HG03565 (cell line): Measurements from ENCODE around the gene ATE1.

Experiments
- ATAC-seq: cut with Tn5 transposase; IDR thresholded peaks from one replicate; pipeline ENCODE4 v1.9.1; 2021; ENCODE audit warnings: mild to moderate bottlenecking, moderate library complexity; ENCODE audit not compliant: unreplicated experiment

ATE1 gene

DNA sequence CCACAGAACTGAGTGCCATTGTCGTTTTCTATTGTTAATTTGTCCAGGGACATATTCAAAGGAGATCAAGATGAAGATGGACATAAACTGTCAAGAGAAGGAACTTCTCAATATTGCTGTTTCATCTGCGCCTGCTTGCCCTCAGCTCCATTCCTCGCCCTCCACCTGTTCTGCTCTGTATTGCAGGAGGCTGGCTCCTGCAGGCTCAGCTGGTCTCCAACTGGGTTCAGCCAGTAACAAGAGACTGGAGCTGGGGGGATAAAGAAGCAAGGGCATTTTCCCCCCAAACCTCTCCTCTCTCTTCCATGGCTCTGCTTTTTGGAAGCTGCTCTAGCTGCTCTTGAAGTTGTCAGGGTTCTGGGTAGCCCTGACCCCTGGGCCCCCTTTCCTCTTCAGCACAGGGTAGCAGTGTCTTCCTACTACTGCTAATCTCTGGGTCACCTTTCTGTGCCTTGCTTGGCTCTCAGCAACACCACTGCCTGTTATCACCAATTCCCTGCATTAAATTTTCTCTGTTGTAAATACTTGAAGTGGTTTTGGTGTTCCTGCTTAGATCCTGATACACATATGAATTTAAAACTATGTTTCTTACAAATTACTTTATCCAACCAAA lies 180.6 kb downstream of the ATE1 start:
- ATAC-seq: no peak

DNA sequence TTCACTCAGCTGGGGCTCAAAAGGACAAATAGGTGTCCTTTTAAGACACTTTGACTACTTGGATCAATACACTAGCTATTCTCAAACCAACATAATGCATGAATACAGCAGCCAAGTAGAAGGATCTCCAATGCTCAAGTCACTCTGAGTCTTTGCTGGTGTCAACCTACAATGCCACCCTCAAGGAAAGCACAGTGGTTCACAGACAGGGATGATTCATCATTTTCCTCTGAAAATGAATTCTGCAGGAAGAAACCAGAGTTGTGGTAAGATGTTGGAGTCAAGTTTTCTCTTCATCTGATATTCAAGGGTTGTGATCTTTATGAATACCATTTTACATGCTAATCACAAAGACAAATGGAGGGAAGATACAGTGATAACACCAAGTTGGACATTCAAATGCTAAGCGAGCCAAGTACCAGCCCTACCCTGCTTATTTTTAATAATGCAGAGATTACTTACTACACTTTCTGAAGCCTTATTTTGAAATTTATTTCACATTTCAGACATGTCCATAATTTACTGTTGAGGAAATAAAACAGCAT lies 186.5 kb downstream of the ATE1 start:
- no peak for ATAC-seq

DNA sequence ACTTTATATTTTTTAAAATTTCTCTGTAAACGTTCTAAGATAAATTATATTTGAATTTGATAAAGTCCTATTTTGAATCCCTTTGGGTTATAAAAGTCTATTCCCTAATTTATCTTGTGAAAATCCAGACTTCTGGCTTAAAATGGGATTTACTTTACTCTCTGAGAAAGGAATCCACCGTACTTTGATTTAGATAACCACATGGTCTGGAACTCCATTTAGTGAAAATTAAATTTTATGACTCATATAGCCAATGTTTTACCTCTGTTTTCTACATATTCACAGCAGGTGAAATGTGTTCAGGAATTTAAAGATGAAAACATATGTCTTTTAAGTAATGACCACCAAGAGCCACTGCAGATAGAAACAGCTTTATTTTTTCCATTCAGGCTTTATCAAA lies 187.8 kb downstream of the ATE1 start:
- no peak for ATAC-seq

DNA sequence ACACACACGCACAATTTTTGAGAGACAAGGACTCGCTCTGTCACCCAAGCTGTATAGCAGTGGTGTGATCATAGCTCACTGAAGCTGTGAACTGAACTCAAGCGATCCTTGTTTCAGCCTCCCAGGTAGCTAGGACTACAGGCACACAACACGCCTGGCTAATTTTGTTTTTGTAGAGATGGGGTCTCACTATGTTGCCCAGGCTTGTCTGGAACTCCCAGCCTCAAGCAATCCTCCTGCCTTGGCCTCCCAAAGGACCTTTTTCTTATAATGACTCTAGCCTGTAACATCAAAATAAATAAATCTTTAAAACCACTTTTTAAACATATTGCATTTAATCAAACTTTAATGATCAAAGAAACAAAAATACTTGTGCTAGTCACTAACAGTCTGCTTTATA lies 188.7 kb downstream of the ATE1 start:
- no peak for ATAC-seq

DNA sequence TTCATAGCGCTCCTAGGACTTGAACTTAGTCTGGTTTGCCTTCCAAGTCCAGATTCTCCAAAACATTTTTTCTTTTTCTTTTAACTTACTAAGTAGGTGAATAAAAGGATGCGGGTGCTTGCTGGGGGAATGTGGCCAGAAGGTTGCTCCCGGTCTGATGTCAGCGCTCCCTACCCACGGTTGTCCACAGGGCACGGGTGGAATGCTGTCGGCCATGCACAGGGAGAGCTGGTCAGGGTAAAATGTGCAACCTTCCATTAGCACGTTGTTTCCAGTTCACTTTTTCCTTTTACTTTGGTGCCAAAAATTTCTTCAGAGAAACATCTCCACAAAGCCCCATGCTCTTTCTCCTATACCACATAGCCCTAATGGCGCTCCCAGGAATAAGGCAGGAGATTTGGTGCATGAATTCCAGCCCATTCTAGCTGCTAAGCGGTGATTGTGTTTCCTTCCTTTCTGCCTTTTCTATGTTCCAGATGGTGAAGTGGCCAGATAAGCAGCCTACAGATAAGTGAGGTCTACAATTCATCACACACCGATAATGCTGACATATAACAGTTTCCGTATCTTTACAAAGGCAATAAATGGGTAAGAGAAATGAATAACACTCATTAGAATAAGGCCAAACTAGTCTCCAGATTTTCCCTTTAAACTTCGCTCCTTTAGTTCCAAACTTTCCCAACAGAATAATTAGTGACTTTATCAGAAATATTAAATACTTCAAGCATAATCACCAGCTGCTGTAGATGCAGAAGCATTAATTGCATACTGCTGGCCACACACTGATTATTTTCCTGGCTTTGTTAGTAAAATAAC lies 191.3 kb downstream of the ATE1 start:
- ATAC-seq: no peak

DNA sequence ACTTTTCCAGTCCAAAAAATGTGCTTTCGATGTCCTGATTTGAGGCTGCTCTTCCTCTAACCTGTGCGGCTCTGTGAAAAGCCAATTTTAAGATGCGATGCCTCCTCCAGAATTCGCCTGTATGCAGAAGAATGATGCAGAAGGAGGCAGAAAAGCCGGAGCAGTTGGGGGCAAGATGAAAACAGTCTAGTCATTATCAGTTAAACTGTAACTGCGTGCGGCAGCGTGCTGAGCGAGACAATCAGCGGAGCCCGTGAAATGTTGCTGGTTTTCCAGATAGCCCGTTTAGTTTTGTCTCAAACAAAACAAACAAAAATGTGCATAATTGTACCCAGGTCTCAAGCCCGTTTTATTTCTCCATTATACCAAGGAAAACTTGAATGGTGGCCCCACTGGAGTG lies 192.6 kb downstream of the ATE1 start:
- no peak for ATAC-seq

DNA sequence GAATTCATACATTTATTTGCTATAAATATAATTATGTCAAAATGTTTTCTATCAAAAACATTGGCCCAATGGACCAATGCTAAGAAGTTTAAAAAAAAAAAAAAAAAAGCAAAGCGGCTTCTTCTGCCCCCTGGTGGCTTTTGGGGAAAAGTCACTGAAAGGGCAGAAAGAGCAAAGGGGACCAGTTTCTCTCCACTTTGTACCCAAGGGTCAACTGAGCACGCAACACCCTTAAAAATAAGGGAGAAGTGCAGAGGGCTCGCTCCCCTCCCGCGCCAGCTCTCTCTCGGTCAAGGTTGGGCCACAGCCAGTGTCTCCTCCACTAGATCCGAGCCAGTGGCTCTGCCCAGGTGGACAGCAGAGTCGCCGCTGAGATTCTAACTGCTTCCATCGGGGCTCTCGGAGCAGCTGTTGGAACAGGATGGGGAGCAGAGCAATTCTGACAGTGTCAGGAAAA lies 193.2 kb downstream of the ATE1 start:
- no peak for ATAC-seq

DNA sequence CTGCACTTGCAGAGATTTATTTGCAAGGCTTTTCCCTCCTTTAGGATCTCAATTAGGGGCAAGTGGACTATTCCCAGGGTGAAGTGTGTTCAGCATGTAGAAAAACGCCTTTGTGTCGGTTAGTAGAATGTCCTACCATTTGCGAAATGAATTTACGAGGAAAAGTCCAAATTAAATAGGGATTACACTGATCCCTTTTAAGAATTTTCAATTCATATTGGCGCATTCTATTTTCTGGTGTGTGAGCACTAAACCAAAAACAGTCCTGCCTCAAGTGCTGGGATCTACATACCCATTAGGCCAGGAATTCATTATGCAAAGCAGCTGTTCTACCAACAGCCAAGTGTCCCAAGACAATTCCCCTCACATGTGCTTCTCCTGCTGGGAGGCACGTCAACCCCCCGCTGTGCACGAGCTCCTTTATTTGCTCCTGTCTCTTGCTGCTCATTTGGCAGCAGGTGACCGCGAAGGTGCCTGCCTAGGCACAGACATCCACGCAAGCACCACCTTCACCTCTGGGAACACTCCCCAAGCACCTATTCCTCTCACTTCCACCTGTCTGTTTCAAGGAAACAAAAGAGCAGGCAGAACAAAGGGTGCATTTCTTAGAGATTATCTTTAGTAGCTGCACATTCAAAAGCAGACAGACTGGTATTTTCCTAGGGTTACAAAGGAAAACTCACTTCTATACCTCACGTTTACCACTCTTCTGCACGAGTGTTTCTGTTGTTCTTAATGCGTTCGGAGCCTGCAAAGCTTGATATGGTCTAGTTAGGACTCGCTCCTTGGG lies 195.0 kb downstream of the ATE1 start:
- no peak for ATAC-seq

DNA sequence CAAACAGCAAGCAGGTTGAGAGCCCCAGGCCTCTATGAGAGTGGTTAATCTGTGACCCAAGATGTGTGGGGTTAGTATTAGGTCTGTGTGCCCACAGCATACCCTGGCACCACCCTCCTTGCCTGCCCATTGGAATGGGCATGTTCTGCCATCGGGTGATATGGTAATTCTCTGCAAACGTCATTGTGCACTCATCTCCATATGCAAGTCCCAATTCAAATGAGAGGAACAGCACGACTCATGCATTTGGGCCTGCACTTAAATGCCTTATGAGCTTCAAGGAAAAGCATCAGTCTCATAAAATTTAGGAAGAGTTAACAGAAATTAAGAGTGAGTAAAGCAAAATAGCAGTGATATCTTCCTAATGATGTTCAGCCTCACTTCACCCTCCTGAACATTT lies 195.7 kb downstream of the ATE1 start:
- ATAC-seq: no peak

DNA sequence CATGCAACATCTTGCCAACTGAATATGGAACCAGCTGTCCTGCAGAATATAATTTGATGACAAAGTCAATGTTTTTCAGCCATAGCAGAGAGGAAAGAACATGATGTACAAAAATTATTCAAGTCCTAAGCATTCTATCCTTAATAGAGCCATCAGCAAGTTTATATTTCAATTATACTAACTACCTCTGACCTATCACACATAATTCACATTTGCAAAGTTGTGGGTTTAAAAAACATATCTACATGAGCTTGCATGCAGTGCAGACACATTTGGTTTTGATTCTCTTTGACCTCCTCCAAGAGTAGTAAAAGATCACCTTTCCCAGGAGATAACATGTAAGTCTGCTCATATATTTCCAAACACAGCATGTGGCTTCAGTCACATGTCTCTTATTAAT lies 203.5 kb downstream of the ATE1 start:
- no peak for ATAC-seq

DNA sequence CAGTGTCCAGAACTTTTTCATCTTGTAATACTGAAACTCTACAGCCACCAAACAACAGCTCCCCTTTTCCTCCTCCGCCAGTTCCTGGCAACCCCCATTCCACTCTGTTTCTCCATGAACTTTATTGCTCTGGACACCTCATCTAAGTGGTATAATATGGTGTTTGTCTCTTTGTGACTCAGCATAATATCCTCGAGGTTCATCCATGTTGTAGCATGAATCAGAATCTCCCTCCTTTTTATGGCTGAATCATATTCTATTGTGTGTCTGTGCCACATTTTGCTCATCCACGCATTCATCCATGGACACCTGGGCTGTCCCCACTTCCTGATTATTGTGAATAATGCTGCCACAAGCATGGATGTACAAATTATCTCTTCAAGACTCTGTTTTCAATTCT lies 205.2 kb downstream of the ATE1 start:
- ATAC-seq: no peak

DNA sequence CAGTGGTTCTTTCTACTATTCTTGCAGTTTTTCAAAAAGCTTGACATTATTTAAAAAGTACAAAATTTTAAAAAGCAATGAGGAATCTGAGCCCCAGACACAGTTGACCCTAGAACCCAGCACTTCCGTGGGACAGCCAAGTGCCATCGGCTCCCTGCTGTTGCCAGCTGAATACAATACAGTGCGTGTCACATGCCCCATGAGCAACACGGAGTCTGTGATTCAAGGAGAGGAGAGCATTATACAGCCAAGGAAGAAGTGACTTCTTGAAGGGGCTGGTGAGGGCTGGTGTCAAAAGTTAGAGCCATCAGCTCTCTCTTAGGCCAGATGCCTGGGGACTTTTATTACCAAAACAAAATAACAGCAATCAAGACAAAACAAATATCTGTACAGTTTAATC lies 206.6 kb downstream of the ATE1 start:
- ATAC-seq: no peak

DNA sequence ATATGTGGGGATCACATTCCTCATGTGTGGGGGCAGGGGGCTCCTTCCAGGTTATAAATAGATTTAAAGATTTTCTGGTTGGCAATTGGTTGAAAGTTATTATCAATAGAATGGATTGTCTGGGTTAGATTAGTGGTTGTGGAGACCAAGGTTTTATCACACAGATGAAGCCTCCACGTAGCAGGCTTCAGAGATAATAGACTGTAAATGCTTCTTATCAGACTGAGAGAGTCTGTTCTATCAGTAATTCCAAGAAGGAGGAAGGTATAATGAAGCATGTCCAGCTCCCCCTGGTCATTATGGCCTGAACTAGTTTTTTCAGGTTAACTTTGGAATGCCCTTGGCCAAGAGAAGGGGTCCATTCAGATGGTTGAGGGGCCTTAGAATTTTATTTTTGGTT lies 211.9 kb downstream of the ATE1 start:
- ATAC-seq: no peak

DNA sequence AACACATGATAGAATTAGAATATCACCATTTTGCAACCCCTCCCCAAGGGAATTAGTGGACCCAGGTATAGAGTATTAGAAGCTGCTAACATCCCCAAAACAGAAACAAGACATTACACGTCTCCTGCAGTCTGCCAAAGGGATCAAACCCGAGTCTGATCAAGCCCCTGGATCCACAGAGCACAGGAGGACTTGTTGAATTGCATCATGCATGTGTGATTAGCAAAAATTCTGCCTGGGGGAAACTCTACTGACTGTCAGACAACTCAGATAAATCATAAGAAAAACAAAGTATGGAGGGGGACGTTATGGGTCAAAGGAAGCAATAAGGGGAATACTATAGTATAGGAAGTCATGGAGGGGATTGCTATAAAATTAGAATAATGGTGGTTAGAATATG lies 212.8 kb downstream of the ATE1 start:
- no peak for ATAC-seq

DNA sequence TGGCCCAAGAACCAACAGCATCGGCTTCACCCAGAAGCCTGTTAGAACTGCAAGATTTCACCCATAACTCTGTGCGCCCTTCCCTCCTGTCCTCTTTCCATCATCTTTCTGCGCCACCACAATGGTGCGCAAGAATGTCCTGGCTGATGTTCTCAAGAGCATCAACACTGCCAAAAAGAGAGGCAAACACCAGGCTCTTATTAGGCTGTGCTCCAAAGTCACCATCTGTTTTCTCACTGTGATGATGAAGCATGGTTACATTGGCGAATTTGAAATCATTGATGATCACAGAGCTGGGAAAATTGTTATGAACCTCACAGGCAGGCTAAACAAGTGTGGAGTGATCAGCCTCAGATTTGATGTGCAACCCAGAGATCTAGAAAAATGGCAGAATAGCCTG lies 214.3 kb downstream of the ATE1 start:
- ATAC-seq: no peak

DNA sequence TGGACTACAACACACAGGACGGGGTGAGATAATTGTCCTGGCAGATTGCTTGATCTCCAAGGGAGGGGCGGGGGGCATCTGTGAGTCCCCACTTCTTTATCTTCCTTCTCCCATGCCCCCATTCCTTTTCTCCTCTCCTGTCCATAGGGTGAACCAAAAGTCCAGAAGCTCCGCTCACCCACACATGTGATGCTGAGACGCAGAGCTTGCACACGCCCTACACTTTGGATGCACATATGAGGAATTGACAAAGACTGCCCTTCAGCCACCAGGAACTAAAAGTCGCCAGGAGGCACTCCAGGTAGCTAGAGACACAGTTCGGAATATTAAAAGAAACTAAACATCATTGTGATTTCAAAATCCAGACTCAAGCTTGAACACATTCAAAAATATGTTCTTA lies 216.9 kb downstream of the ATE1 start:
- no peak for ATAC-seq

DNA sequence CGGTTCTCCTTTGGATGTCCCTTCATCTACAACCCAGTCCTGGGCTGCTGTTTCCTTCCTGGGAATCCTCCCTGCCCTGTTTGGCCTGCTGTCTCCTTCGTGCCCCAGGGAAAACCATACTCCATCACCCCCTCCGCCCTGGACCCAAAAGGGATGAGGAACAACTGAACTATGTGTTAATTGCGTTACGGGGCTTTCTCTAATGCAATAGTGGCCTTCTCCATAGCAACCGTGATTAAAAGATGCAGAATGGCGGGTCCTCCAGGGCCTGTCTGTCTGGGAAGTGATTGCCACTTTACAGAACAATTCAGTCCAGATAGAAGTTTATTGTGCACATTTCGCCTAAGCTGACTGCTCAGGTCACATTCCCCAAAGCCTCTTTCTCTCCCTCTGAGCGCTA lies 217.6 kb downstream of the ATE1 start:
- no peak for ATAC-seq

DNA sequence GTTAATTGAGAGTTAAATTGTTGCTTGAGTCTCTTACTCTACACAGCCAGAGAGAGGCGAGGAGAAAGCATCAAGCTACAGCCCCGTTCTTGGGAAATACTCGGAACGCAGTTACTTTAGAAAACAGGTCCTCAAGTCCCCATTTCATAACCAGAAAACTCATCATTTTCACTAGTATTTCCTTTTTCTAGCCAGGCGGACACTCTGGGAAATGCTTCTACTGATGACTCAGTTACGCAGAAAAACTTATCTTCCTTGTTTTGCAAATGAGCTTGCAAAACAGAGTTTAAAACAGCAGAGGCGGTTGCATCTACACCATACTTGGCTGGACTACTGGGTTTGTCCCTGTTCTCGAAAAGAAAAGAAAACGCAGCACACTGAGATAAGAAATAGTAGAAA lies 218.2 kb downstream of the ATE1 start:
- ATAC-seq: no peak

DNA sequence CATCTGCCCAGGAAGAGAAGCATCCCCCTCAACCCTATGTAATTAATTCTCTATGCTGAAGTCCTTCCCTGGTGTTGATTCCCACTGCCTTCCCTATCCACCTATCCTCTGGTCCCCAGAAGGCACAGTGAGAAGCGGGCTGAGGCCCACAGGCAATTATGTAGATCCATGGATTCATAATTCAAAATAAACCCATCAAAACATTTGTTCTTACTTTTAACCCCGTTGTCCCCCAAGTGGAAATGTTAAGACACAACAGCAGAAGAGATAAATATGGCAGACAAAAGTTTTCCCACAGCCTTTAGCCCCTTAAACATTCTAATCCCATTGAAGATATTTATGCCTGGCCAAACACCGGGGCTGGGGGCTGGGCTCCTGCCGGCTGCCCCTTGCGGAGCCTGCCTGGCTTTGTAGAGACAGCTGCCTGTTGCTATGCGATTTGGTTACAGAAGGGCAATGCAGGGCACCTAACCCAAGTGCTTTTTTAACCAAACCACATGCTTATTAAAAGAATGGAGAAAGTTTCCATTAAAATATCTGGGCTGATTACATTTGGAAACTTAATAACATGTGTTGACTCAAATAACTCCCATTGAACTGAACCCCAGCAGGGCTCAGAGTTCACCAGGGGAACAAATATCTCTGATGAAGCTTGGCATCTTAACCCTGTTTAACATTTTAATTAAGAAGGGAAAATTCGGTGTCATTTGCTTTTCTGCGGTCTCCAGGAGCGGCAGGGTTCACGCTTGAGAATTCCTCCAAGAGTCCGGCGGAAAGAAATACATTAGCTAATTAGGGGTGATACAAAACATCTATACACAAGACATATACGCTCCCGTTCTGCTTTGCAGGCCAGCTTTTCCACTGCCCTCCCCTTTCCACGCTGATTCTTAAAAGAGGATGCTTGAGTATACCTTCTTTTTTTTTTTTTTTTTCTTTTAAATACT lies 218.8 kb downstream of the ATE1 start:
- no peak for ATAC-seq
